ENCODE measurements around the gene GPR42.
A peak's percentile ranks its signal among the peaks of the same experiment; 100 is the strongest.

The GPR42 gene

GRCh38 chr19:35351411-35352176 lies 19.3 kb upstream of the GPR42 start:
- TF ChIP-seq MAX (IDR thresholded peaks at IDR 0.05) (no peak), CREB1 (IDR thresholded peaks at IDR 0.05; ENCODE audit: low read depth) (no peak), YY1 (IDR thresholded peaks at IDR 0.05; ENCODE audit: low read depth) (no peak), FOXM1 (IDR thresholded peaks at IDR 0.05; ENCODE audit: borderline replicate concordance, low read depth) (no peak), CEBPB (IDR thresholded peaks at IDR 0.05) (no peak), TEAD4 (IDR thresholded peaks at IDR 0.05) (no peak), NFIC (IDR thresholded peaks at IDR 0.05) (no peak), USF1 (IDR thresholded peaks at IDR 0.05) (no peak), EGR1 (IDR thresholded peaks at IDR 0.05) (no peak), TAF1 (IDR thresholded peaks at IDR 0.05; ENCODE audit: low read depth) (no peak), EP300 (IDR thresholded peaks at IDR 0.05; ENCODE audit: borderline replicate concordance) (no peak), RAD21 (IDR thresholded peaks at IDR 0.05; ENCODE audit: low read depth) (no peak), ZBTB7A (IDR thresholded peaks at IDR 0.05; ENCODE audit: low read depth) (no peak), REST (IDR thresholded peaks at IDR 0.05; ENCODE audit: low read depth) (no peak)

- TF ChIP-seq EP300 (IDR thresholded peaks at IDR 0.05; ENCODE audit: borderline replicate concordance) (no peak), ZBTB7A (IDR thresholded peaks at IDR 0.05; ENCODE audit: low read depth) (no peak), TEAD4 (IDR thresholded peaks at IDR 0.05) (no peak), NFIC (IDR thresholded peaks at IDR 0.05) (no peak), REST (IDR thresholded peaks at IDR 0.05; ENCODE audit: low read depth) (no peak), CREB1 (IDR thresholded peaks at IDR 0.05; ENCODE audit: low read depth) (no peak), FOXM1 (IDR thresholded peaks at IDR 0.05; ENCODE audit: borderline replicate concordance, low read depth) (no peak), USF1 (IDR thresholded peaks at IDR 0.05) (no peak), EGR1 (IDR thresholded peaks at IDR 0.05) (no peak), YY1 (IDR thresholded peaks at IDR 0.05; ENCODE audit: low read depth) (no peak), RAD21 (IDR thresholded peaks at IDR 0.05; ENCODE audit: low read depth) (no peak), TCF12 (IDR thresholded peaks at IDR 0.05; ENCODE audit: low read depth) (no peak)
Measured at GRCh38 chr19:35352177-35352447, 18.8 kb upstream of the GPR42 start.

- TF ChIP-seq RAD21 (IDR thresholded peaks at IDR 0.05; ENCODE audit: low read depth) (peak; percentile 93), FOXM1 (IDR thresholded peaks at IDR 0.05; ENCODE audit: borderline replicate concordance, low read depth) (no peak)
Measured at GRCh38 chr19:35352448-35353304, 18.2 kb upstream of the GPR42 start.

- TF ChIP-seq ZBTB7A (IDR thresholded peaks at IDR 0.05; ENCODE audit: low read depth) (no peak), CREB1 (IDR thresholded peaks at IDR 0.05; ENCODE audit: low read depth) (no peak)
Measured at GRCh38 chr19:35353635-35354034, 17.2 kb upstream of the GPR42 start.

- TF ChIP-seq TCF12 (IDR thresholded peaks at IDR 0.05; ENCODE audit: low read depth) (no peak), TAF1 (IDR thresholded peaks at IDR 0.05; ENCODE audit: low read depth) (no peak), CEBPB (IDR thresholded peaks at IDR 0.05) (no peak), TEAD4 (IDR thresholded peaks at IDR 0.05) (no peak), FOXM1 (IDR thresholded peaks at IDR 0.05; ENCODE audit: borderline replicate concordance, low read depth) (no peak), NFIC (IDR thresholded peaks at IDR 0.05) (no peak), REST (IDR thresholded peaks at IDR 0.05; ENCODE audit: low read depth) (no peak)
Measured at GRCh38 chr19:35354898-35355297, 16.0 kb upstream of the GPR42 start.

Data from Ishikawa (cell line).